GM19328 (cell line): Measurements from ENCODE around the gene DLG4.
"Not testable (repeated sequence)": the region's sequence is repeated elsewhere in the genome, so short reads cannot be mapped to it uniquely, and the experiment has no call there.

Experiments
- ATAC-seq: cut with Tn5 transposase; IDR thresholded peaks from one replicate; pipeline ENCODE4 v1.9.1; 2021; ENCODE audit warnings: mild to moderate bottlenecking, moderate library complexity; ENCODE audit not compliant: unreplicated experiment

Gene DLG4

GRCh38 chr17:7249830-7250229 lies 30.2 kb upstream of the DLG4 start:
- ATAC-seq: no peak

GRCh38 chr17:7249214-7249613 lies 29.6 kb upstream of the DLG4 start:
- no peak for ATAC-seq

GRCh38 chr17:7248796-7249195 lies 29.2 kb upstream of the DLG4 start:
- ATAC-seq: no peak

- ATAC-seq: no peak
Measured at GRCh38 chr17:7246779-7247178, 27.1 kb upstream of the DLG4 start.

- ATAC-seq: not testable (repeated sequence)
Measured at GRCh38 chr17:7243838-7244237, 24.2 kb upstream of the DLG4 start.

- no peak for ATAC-seq
Measured at GRCh38 chr17:7243453-7243729, 23.8 kb upstream of the DLG4 start.

GRCh38 chr17:7242717-7243452 lies 23.2 kb upstream of the DLG4 start:
- peak; percentile 40 for ATAC-seq

GRCh38 chr17:7241783-7242716 lies 22.4 kb upstream of the DLG4 start, which contains the start of gene GABARAP:
Gene GABARAP, minus strand, starts transcription at chr17:7242449. Its CDS starts 119 bp downstream, at chr17:7242330.
- ATAC-seq: no peak

GRCh38 chr17:7241090-7241733 lies 21.6 kb upstream of the DLG4 start:
- no peak for ATAC-seq

- ATAC-seq: no peak
Measured at GRCh38 chr17:7240375-7240774, 20.7 kb upstream of the DLG4 start.

GRCh38 chr17:7239091-7240027 lies 19.7 kb upstream of the DLG4 start, which contains the start of gene PHF23:
Gene PHF23, minus strand, starts transcription at chr17:7239457. Its CDS starts 178 bp downstream, at chr17:7239279.
- peak; percentile 45 for ATAC-seq

- no peak for ATAC-seq
Measured at GRCh38 chr17:7238420-7239090, 18.9 kb upstream of the DLG4 start.

- ATAC-seq: no peak
Measured at GRCh38 chr17:7237761-7238419, 18.3 kb upstream of the DLG4 start.

GRCh38 chr17:7237266-7237760 lies 17.7 kb upstream of the DLG4 start:
- no peak for ATAC-seq

GRCh38 chr17:7236808-7237207 lies 17.2 kb upstream of the DLG4 start:
- ATAC-seq: no peak

GRCh38 chr17:7235693-7236665 lies 16.3 kb upstream of the DLG4 start:
- no peak for ATAC-seq

GRCh38 chr17:7234083-7234951 lies 14.7 kb upstream of the DLG4 start, which contains the start of gene DVL2:
Gene DVL2, minus strand, starts transcription at chr17:7234517. Its CDS starts 255 bp downstream, at chr17:7234262.
- peak; percentile 50 for ATAC-seq
